HS-27A (cell line): ENCODE results near the gene PRSS33.

Experiments used
- DNase-seq: peaks from one replicate; pipeline ENCODE4 v3.0.0-alpha.2; 2012; ENCODE audit warnings: low read depth, missing footprints

PRSS33 gene

DNA sequence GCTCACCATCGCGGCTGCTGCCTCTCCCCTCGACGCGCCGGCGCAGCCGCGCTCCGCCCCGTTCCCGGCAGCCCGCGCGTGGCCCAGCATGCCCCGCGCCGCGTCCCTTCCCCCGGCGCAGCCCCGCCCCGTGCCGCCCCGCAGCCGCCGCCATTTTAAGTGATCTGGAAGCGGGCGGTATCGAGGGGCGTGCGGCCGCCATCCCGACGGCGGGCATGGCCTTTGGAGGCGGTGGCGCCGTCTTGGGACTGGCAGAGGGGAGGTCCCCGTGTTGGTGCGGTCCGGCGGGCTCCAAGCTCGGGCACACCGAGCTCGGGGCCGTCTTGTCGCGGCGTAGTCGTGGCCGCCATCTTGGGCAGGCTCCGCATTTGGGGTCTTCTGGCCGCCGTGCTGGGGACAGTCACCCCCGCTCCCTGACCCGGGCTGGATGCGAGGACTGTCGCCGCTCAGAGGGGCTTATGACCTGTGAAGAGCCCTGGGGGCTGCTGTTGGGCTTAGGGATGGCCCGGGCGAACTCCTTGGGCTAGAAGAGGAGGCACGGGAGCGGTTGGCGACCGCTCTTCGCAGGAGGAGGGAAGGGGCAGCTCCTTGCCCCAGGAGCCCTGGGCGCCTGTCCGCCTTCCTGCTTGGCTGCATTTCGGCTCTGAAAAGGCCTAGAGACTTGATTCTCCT, 10.0 kb downstream of the PRSS33 start, which contains the start of gene ELOB:
TSS of gene ELOB (minus strand) at position 50 of the 672 bp plus-strand sequence. CDS start at position 9, 41 bp downstream.
- no peak for DNase-seq

GRCh38 chr16:2776500-2777139, 10.7 kb downstream of the PRSS33 start:
- no peak for DNase-seq

GRCh38 chr16:2775765-2776499, 11.4 kb downstream of the PRSS33 start:
- DNase-seq: no peak

GRCh38 chr16:2775131-2775716, 12.1 kb downstream of the PRSS33 start:
- no peak for DNase-seq

DNA sequence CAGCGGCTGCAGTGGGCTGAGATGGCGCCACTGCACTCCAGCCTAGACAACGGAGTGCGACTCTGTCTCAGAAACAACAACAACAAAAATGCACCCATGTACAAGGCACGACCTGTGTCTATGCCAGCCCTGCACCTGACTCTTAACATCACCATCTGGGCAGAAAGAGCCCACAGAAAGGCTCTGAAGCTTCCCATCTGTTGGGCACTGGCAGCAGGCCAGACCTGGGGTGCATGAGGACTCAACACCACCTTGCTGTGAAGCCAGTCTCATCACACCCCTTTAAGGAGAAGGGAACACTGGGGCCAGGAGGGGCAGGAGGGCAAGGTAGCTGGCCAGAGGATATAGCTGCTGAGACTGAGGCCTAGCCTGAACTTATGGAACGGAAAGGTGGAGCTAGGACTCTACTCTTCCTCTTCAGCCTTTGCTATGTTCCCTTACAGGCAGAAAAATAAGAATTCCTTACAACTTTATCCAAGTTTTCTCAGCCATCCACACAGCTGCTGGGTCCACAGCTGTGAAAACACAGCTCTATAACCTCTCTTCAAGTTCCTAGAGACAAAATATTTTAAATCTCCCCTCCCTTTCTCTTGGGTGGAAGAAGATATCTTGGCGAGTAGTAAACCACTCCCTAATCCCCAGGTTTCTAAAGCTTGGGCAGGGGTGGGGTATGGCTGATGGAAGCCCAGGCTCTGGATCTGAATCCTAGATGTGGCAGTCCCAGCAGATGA, 13.0 kb downstream of the PRSS33 start:
- no peak for DNase-seq

DNA sequence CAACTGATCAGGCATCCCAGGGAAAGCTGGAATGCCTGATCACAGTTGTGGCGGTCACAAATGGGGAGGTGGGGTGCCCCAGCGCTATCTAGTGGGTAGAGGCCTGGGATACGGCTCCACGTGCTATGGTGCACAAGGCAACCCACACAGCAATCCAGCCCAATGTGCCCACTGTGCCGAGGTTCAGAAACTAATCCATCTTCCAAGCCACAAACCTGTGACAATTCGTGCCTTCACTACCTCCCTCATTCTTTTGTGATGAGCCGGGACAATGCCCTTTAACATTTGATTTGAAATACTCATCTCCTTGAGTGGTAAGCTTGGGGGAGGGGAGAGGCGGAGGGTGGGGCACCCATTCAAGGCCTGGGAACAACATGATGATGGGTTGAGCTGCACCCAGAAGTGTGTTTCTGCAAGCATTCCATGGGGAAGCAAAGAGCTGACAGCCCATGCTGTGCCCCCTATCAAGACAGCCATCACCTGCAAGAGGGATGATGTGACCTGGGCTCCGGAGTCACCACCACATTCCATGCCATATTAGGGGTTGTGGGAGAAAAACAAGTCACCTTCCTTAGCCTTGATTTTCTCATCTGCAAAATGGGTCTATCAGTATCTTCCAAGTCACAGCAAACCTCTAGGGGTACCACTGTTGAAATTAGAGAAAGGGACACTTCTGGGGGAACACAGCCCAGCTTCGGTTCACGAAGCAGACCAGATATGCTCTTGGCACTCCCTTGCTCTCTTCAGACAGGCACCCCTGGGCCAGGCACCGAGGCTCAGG, 14.0 kb downstream of the PRSS33 start:
- DNase-seq: no peak

DNA sequence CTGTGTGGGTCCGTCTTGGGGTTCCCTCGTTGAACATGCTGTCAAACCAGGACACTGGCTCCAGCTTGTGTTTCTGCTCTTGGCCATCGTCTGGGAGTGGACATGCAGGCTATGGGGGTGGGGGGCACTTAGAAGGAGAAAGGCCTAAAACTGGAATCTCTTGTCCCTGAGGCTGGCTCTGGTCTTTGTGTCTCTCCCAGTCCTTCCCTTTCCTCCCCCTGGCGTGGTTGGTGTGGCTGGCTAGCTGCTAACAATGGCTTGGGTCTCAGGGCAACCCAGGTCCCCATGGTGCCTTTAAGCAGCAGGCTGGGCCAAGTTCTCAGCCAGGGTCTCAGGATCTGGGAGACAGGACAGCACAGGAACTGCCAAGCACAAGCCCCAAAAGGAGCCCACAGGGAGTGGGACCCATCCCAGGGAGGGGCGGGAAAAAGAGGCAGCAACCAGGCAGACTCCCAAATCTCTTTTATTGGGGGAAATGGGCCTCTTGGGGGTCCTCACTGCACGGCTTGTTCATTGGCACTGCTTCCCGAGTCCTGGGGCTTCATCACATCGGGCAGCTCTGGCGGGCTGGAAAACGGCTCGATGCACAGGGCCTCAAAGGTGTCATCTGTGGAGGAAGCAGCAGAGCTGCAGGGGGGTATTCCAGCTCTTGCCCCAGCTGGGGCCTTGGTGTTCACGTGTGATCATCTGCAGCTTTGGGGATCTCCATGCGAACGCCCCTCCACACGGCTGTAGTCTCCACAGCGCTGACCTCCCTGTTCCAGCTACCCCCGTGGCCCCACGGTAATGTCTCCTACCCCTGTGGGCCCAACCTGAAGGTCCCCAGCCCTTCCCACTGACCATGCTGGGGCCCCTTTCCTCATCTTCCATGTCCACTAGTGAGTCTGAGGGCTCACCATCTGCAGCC, 15.6 kb downstream of the PRSS33 start:
- DNase-seq: no peak

GRCh38 chr16:2770057-2770951, 17.1 kb downstream of the PRSS33 start:
- no peak for DNase-seq

DNA sequence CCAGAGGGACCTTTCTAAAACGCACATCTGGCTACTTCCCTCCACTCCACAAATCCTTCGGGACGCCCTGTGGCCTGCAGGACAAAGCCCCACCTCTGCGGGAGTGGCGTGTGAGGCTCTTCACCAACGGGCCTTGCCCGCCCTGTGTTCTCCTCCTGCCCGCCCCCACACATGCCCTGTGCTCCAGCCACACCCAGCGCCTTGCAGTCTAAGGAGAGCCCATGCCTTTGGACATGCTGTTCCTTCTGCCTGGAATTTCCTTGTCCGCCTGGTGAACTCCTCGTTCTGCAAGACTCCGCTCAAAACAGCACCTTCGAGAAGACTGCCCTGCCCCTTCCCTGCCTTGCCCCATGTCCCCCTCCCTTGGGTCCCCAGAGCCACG, 17.7 kb downstream of the PRSS33 start:
- no peak for DNase-seq

DNA sequence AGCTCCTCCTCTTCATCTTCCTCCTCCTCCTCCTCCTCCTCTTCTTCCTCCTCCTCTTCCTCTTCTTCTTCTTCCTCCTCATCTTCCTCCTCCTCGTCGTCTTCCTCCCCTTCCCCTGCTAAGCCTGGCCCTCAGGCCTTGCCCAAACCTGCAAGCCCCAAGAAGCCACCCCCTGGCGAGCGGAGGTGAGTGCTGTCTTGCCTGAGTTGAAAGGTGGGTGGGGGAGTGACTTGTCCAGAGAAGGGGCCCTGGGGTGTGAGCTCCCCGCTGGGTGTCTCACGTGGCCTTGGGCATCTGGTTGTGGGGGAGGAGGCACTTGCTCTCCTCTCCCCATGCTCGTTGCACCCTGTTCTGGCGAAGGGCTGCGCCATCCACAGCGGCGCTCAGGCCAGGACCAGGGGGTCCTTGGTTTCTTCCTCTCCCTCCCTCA, 18.2 kb downstream of the PRSS33 start:
- no peak for DNase-seq

GRCh38 chr16:2768403-2769089, 18.8 kb downstream of the PRSS33 start:
- no peak for DNase-seq

DNA sequence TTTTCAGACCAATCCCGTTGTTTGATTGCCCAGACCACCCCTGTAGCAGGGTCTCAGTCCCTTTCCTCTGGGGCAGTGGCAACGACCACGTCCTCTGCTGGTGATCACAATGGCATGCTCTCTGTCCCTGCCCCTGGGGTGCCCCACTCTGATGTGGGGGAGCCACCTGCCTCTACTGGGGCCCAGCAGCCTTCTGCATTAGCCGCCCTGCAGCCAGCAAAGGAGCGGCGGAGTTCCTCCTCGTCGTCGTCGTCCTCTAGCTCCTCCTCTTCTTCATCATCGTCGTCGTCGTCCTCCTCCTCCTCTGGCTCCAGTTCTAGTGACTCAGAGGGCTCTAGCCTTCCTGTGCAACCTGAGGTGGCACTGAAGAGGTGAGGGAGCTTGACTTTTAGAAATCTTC, 19.5 kb downstream of the PRSS33 start:
- DNase-seq: no peak

DNA sequence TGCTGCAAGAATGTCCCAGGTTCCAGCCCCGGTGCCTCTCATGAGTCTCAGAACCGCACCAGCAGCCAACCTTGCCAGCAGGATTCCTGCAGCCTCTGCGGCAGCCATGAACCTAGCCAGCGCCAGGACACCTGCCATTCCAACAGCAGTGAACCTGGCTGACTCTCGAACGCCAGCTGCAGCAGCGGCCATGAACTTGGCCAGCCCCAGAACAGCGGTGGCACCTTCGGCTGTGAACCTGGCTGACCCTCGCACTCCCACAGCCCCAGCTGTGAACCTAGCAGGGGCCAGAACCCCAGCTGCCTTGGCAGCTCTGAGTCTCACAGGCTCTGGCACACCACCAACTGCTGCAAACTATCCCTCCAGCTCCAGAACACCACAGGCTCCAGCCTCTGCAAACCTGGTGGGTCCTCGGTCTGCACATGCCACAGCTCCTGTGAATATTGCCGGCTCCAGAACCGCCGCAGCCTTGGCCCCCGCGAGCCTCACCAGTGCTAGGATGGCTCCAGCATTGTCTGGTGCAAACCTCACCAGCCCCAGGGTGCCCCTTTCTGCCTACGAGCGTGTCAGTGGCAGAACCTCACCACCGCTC, 20.1 kb downstream of the PRSS33 start:
- no peak for DNase-seq

DNA sequence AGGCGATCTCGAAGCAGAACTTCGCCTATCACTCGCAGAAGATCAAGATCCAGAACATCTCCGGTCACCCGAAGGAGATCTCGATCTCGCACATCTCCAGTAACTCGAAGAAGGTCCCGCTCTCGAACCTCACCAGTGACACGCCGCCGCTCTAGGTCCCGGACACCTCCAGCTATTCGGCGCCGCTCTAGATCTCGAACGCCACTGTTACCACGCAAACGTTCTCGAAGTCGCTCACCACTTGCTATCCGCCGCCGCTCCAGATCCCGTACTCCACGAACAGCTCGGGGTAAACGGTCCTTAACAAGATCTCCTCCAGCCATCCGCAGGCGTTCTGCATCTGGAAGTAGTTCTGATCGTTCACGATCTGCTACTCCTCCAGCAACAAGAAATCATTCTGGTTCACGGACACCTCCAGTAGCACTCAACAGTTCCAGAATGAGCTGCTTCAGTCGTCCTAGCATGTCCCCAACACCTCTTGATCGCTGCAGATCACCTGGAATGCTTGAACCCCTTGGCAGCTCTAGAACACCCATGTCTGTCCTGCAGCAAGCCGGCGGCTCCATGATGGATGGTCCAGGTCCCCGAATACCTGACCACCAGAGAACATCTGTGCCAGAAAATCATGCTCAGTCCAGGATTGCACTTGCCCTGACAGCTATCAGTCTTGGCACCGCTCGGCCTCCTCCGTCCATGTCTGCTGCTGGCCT, 20.8 kb downstream of the PRSS33 start:
- no peak for DNase-seq

DNA sequence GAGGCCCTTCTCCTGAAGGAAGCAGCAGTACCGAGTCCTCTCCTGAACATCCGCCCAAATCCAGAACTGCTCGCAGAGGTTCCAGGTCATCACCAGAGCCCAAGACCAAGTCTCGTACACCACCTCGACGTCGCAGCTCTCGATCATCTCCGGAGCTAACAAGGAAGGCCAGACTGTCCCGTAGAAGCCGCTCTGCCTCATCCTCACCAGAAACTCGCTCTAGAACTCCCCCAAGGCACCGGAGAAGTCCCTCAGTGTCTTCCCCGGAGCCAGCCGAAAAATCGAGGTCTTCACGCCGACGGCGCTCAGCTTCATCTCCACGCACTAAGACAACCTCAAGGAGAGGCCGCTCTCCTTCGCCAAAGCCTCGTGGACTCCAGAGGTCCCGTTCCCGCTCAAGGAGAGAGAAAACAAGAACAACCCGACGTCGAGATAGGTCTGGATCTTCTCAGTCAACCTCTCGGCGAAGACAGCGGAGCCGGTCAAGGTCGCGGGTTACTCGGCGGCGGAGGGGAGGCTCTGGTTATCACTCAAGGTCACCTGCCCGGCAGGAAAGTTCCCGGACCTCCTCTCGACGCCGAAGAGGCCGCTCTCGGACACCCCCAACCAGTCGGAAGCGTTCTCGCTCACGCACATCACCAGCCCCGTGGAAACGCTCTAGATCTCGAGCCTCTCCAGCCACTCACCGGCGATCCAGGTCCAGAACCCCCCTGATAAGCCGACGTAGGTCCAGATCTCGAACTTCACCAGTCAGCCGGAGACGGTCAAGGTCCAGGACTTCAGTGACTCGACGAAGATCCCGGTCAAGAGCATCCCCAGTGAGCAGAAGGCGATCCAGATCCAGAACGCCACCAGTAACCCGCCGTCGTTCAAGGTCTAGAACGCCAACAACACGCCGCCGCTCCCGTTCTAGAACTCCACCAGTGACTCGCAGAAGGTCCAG, 21.6 kb downstream of the PRSS33 start:
- DNase-seq: no peak

- DNase-seq: no peak
Observed at GRCh38 chr16:2764718-2765117, 22.6 kb downstream of the PRSS33 start.
